Left lung (tissue), 10 donors: ENCODE results near the gene CEL. TPM values are rescaled to one million over a fixed set of nuclear protein-coding genes. Genes with fewer than 3 reads are reported as not detected.

ENCODE experiments used
- ATAC-seq: fragments of 200-7000 bp; cut with Tn5 transposase; one replicate; pipeline ENCODE4 v1.9.1; 2020; ENCODE audit warnings: moderate library complexity
- DNase-seq, 4 donors: peaks; one replicate each; pipeline ENCODE4 v3.0.0-alpha.2; 2013 to 2020
- H3K27ac ChIP-seq, 2 donors: fragments of 200-600 bp; sonication (generic) in 1 of 2; one replicate each; pipeline versions ENCODE4 v1.5.0 to v1.8.0; 2020 to 2021
- H3K27me3 ChIP-seq, 2 donors: fragments of 200-600 bp; sonication (generic) in 1 of 2; one replicate each; pipeline versions ENCODE4 v1.5.0 to v1.8.0; 2020 to 2021
- H3K36me3 ChIP-seq, 2 donors: fragments of 200-600 bp; sonication (generic) in 1 of 2; one replicate each; pipeline versions ENCODE4 v1.5.0 to v1.8.0; 2020 to 2021
- H3K4me1 ChIP-seq, 2 donors: fragments of 200-600 bp; one replicate each; pipeline ENCODE4 v1.8.0; 2021
- H3K4me3 ChIP-seq, 2 donors: fragments of 200-600 bp; sonication (generic) in 1 of 2; one replicate each; pipeline versions ENCODE4 v1.5.0 to v1.8.0; 2020 to 2021; ENCODE audit warnings: mild to moderate bottlenecking in 1 of 2
- H3K9me3 ChIP-seq, 2 donors: fragments of 200-600 bp; sonication (generic) in 1 of 2; one replicate each; pipeline versions ENCODE4 v1.5.0 to v1.8.0; 2020 to 2021
- CTCF ChIP-seq, 2 donors: fragments of 200-600 bp; sonication (generic) in 1 of 2; IDR thresholded peaks; one replicate each; pipeline versions ENCODE4 v1.5.0 to v1.8.0; 2021; ENCODE audit warnings: antibody characterized with exemption in 2 of 2
- intact Hi-C, 2 donors: fragments of 100-400 bp; cut with DNase I; formaldehyde crosslinking; loops; one replicate each; pipeline versions ENCODE4 v1.11.2 to v1.14.2; 2022
- polyA plus RNA-seq, 6 donors: library from polyadenylated mRNA; unstranded; fragments of 120-200 nt; gene quantifications; one replicate each; pipeline ENCODE4 v1.2.1, GENCODE V29; 2013; ENCODE audit not compliant: insufficient read length in 6 of 6
- total RNA-seq, 2 donors: library from RNA; stranded (reverse); fragmentation: NEBNext Ultra II Directional; extraction: Animal tissue kit (Norgen Biotek cat#: 25700); gene quantifications; one replicate each; pipeline ENCODE4 v1.2.1, GENCODE V29; 2021
- donor health status: DM: no; HTN: yes; CAD: no.
- donor health status: DM: no; HTN: no; CAD: no.

Gene CEL
- total and polyA plus RNA-seq, 8 donors = 0.47 to 2.6 (median 2.0) TPM

GRCh38 chr9:133099726-133100505 is 38.1 kb downstream of the CEL start:
- intact Hi-C loops = loop anchor here in 1 of 2 donors (5.0 kb wide), 1 partner anchor 47 kb away; no protein-coding TSS in a partner anchor
- ATAC-seq (no peak), DNase-seq (peak in 2 of 4 donors; percentile 22 to 53)
- no peak for TF ChIP-seq CTCF (IDR thresholded peaks at IDR 0.05)
- peaks cover 0 to 88% of the 10 kb centered on the region in 2 donors for H3K36me3 ChIP-seq
- peaks cover 0 to 8% of the 10 kb centered on the region in 2 donors for H3K4me1 ChIP-seq
- no peak overlapping the region for H3K4me3 ChIP-seq
- no peak overlapping the region for H3K27ac ChIP-seq
- H3K27me3 ChIP-seq = no peaks in the 10 kb centered on the region
- H3K9me3 ChIP-seq = peaks cover 0 to 16% of the 10 kb centered on the region in 2 donors

- no peak for TF ChIP-seq CTCF (IDR thresholded peaks at IDR 0.05)
Observed at GRCh38 chr9:133100506-133101355, 39.0 kb downstream of the CEL start.

GRCh38 chr9:133101356-133102189 is 39.8 kb downstream of the CEL start:
- Histone ChIP-seq H3K27me3 (no peaks in the 10 kb centered on the region), H3K36me3 (peaks cover 0 to 98% of the 10 kb centered on the region in 2 donors), H3K27ac (no peak overlapping the region), H3K4me1 (peaks cover 0 to 8% of the 10 kb centered on the region in 2 donors), H3K4me3 (no peak overlapping the region), H3K9me3 (peaks cover 0 to 4% of the 10 kb centered on the region in 2 donors)
- intact Hi-C loops = loop anchor here in 1 of 2 donors (5.0 kb wide), 1 partner anchor 46 kb away; no protein-coding TSS in a partner anchor
- TF ChIP-seq CTCF (IDR thresholded peaks at IDR 0.05) = no peak
- DNase-seq = peak in 2 of 4 donors; percentile 29 to 76
- no peak for ATAC-seq

More at GRCh38 chr9:133100506-133101355, 39.0 kb downstream of the CEL start:
- H3K4me3 ChIP-seq = no peak overlapping the region
- ATAC-seq (no peak), DNase-seq (peak in 2 of 4 donors; percentile 27 to 40)
- peaks cover 0 to 8% of the 10 kb centered on the region in 2 donors for H3K4me1 ChIP-seq
- peaks cover 0 to 12% of the 10 kb centered on the region in 2 donors for H3K9me3 ChIP-seq
- H3K27me3 ChIP-seq = no peaks in the 10 kb centered on the region
- no peak overlapping the region for H3K27ac ChIP-seq
- H3K36me3 ChIP-seq = peaks cover 0 to 95% of the 10 kb centered on the region in 2 donors
- intact Hi-C loops = loop anchor here in 1 of 2 donors (5.0 kb wide), 1 partner anchor 47 kb away; no protein-coding TSS in a partner anchor

- DNase-seq (peak in 2 of 4 donors; percentile 26 to 76), ATAC-seq (no peak)
- no peaks in the 10 kb centered on the region for H3K27me3 ChIP-seq
- H3K27ac ChIP-seq = no peak overlapping the region
- intact Hi-C loops = loop anchor here in 1 of 2 donors (5.0 kb wide), 1 partner anchor 45 kb away; no protein-coding TSS in a partner anchor
- H3K36me3 ChIP-seq = peaks cover 0 to 98% of the 10 kb centered on the region in 2 donors
- H3K4me1 ChIP-seq = peaks cover 0 to 8% of the 10 kb centered on the region in 2 donors
- TF ChIP-seq CTCF (IDR thresholded peaks at IDR 0.05) = no peak
- no peak overlapping the region for H3K4me3 ChIP-seq
- H3K9me3 ChIP-seq = no peaks in the 10 kb centered on the region
Observed at GRCh38 chr9:133102190-133103021, 40.6 kb downstream of the CEL start.
